PC-3 (cell line): Measurements from ENCODE around the gene SLC51B. TPM values are rescaled to one million over a fixed set of nuclear protein-coding genes. Genes with fewer than 3 reads are reported as not detected.

Experiments used
- ATAC-seq: fragments of 200-7000 bp; cut with Tn5 transposase; 2 replicates; pipeline ENCODE4 v1.9.1; 2020; ENCODE audit warnings: mild to moderate bottlenecking, moderate library complexity
- BruUV-seq: library from RNA; stranded (reverse); fragments of 400-500 nt; replicated peaks from 2 replicates; lab custom pipeline; 2021; lab: Mats Ljungman, UMichigan
- CTCF ChIA-PET: fragments of 300-600 bp; sonication (Branson Sonifier 250); formaldehyde crosslinking; loops from one replicate; lab custom pipeline; 2022; ENCODE audit warnings: antibody characterized with exemption; lab: Charles Lee
- POLR2A ChIA-PET: fragments of 300-600 bp; sonication (Branson Sonifier 250); formaldehyde crosslinking; loops from one replicate; lab custom pipeline; 2022; ENCODE audit warnings: antibody characterized with exemption; ENCODE audit not compliant: unreplicated experiment; lab: Charles Lee
- DNase-seq: peaks from one replicate; pipeline ENCODE4 v3.0.0-alpha.2; 2015
- H2AFZ ChIP-seq: fragments of 300-600 bp; sonication (generic); 2 replicates; pipeline ENCODE4 v1.6.0; 2016; ENCODE audit warnings: antibody characterized with exemption, low read length
- H3F3A ChIP-seq: fragments of 300-600 bp; sonication (generic); one replicate; pipeline ENCODE4 v1.6.0; 2017; ENCODE audit warnings: antibody characterized with exemption, low read length, control low read depth, mild to moderate bottlenecking; ENCODE audit not compliant: unreplicated experiment
- H3K27ac ChIP-seq: fragments of 300-600 bp; sonication (generic); 2 replicates; pipeline ENCODE4 v1.5.1; 2016; ENCODE audit warnings: mild to moderate bottlenecking, low read length
- H3K27me3 ChIP-seq: fragments of 300-600 bp; sonication (generic); 2 replicates; pipeline ENCODE4 v1.6.1; 2016; ENCODE audit warnings: low read length, mixed read lengths
- H3K36me3 ChIP-seq: fragments of 300-600 bp; sonication (generic); 2 replicates; pipeline ENCODE4 v1.6.1; 2016; ENCODE audit warnings: low read depth, mixed run types, low read length, mixed read lengths
- H3K4me1 ChIP-seq: fragments of 300-600 bp; sonication (generic); 2 replicates; pipeline ENCODE4 v1.5.1; 2016; ENCODE audit warnings: low read length; ENCODE audit not compliant: insufficient read depth
- H3K4me2 ChIP-seq: fragments of 300-600 bp; sonication (generic); 2 replicates; pipeline ENCODE4 v1.6.0; 2016; ENCODE audit warnings: low read length
- H3K4me3 ChIP-seq: fragments of 300-600 bp; sonication (generic); 2 replicates; pipeline ENCODE4 v1.5.1; 2016; ENCODE audit warnings: mild to moderate bottlenecking, low read length, mixed read lengths
- H3K79me2 ChIP-seq: fragments of 300-600 bp; sonication (generic); 2 replicates; pipeline ENCODE4 v1.6.1; 2017; ENCODE audit warnings: low read length, mixed read lengths
- H3K9ac ChIP-seq: fragments of 300-600 bp; sonication (generic); 2 replicates; pipeline ENCODE4 v1.6.0; 2016; ENCODE audit warnings: mild to moderate bottlenecking, low read length
- H3K9me2 ChIP-seq: fragments of 300-600 bp; sonication (generic); replicated peaks from 2 replicates; pipeline ENCODE4 v1.6.1; 2016; ENCODE audit warnings: mixed run types, low read length, mixed read lengths
- H3K9me3 ChIP-seq: fragments of 300-600 bp; sonication (generic); 2 replicates; pipeline ENCODE4 v1.6.1; 2016; ENCODE audit warnings: low read length, mixed read lengths
- H4K20me1 ChIP-seq: fragments of 300-600 bp; sonication (generic); 2 replicates; pipeline ENCODE4 v1.6.1; 2016; ENCODE audit warnings: low read length, mixed read lengths
- EZH2 ChIP-seq: fragments of 300-600 bp; sonication (generic); IDR thresholded peaks from one replicate; pipeline ENCODE4 v1.6.1; 2017; ENCODE audit warnings: antibody characterized with exemption, mild to moderate bottlenecking, low read length; ENCODE audit not compliant: unreplicated experiment
- EZH2phosphoT487 ChIP-seq: fragments of 300-600 bp; sonication (generic); IDR thresholded peaks from 2 replicates; pipeline ENCODE4 v1.6.1; 2018; ENCODE audit warnings: mild to moderate bottlenecking, antibody characterized with exemption, low read length, borderline replicate concordance
- intact Hi-C: fragments of 100-400 bp; cut with micrococcal nuclease; formaldehyde crosslinking; loops from 2 replicates; pipeline ENCODE4 v1.9.0; 2023
- total RNA-seq: library from RNA; depleted of rRNA; stranded (reverse); fragments of >200 nt; gene quantifications from 2 replicates; pipeline ENCODE4 v1.2.3, GENCODE V29; 2014
- TF ChIP-seq, protein P1 (sequence below): fragments of 300-600 bp; sonication (generic); conservative IDR thresholded peaks from 2 replicates; pipeline ENCODE4 v1.5.1; 2017; ENCODE audit warnings: antibody characterized with exemption, low read depth, mild to moderate bottlenecking, low read length

SLC51B gene
- total RNA-seq, 1 experiment from 2014 or later: not detected

DNA sequence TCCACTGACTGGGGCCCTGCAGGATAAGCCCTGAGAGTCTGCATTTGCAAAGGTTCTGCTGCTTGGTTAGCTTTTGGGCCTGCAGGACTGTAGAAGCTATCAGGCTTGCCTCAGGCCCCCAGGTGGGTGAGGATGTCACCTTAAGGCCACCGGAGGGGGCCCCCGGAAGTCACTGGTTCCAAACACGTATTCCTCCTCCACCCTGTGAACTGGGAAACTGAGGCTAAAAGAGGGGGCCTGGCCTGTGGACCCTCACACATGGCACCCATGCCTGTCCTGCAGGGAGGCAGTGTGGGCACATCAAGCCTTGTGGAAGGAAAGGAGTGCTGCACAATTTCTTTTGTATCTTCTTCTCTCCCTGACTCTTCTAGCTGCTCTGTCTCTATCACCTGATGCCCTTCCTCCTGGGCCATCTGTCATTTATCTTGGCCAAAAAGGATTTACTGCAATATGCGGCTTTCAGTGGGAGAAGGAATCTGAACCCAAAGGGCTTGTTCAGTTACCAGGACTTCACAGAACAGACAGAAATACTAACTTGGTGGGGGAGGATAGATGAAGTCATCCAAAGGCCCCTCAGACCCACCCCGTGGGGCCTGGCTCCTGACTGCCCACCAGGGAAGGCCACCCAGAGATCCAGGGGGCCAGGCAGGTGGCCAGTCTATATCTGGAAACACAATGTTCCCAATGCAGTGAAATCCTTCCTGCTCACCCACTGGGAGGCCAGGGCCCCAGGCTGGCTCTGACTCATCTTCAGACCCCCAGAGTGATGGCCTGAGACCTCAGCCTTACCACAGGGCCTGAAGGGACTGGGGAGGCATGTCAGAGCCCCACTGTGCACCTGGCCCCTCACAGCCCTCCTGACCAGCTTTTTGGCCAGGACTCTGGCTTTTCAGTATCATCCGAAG, 51.5 kb downstream of the SLC51B start:
- H4K20me1 ChIP-seq: no peaks in the 10 kb centered on the region
- H2AFZ ChIP-seq: no peak overlapping the region
- ChIA-PET POLR2A (no interaction called here), CTCF (no interaction called here)
- no peaks in the 10 kb centered on the region for H3K79me2 ChIP-seq
- H3K9me2 ChIP-seq: no peaks in the 10 kb centered on the region
- intact Hi-C loops: no loop called here
- ATAC-seq (no peak), DNase-seq (no peak)
- H3K4me3 ChIP-seq: no peak overlapping the region
- no peak overlapping the region for H3K9ac ChIP-seq
- no peaks in the 10 kb centered on the region for H3K9me3 ChIP-seq
- H3K27ac ChIP-seq: no peak overlapping the region
- H3K4me1 ChIP-seq: no peaks in the 10 kb centered on the region
- H3K4me2 ChIP-seq: no peak overlapping the region
- H3K36me3 ChIP-seq: no peaks in the 10 kb centered on the region; the same call in 1 of the 2 replicates
- no TSS peak for BruUV-seq
- H3F3A ChIP-seq: no peaks in the 10 kb centered on the region
- H3K27me3 ChIP-seq: no peaks in the 10 kb centered on the region
- TF ChIP-seq EZH2: no peak
- TF ChIP-seq, protein P1, sequence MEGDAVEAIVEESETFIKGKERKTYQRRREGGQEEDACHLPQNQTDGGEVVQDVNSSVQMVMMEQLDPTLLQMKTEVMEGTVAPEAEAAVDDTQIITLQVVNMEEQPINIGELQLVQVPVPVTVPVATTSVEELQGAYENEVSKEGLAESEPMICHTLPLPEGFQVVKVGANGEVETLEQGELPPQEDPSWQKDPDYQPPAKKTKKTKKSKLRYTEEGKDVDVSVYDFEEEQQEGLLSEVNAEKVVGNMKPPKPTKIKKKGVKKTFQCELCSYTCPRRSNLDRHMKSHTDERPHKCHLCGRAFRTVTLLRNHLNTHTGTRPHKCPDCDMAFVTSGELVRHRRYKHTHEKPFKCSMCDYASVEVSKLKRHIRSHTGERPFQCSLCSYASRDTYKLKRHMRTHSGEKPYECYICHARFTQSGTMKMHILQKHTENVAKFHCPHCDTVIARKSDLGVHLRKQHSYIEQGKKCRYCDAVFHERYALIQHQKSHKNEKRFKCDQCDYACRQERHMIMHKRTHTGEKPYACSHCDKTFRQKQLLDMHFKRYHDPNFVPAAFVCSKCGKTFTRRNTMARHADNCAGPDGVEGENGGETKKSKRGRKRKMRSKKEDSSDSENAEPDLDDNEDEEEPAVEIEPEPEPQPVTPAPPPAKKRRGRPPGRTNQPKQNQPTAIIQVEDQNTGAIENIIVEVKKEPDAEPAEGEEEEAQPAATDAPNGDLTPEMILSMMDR: no peak
- no peak for TF ChIP-seq EZH2phosphoT487

DNA sequence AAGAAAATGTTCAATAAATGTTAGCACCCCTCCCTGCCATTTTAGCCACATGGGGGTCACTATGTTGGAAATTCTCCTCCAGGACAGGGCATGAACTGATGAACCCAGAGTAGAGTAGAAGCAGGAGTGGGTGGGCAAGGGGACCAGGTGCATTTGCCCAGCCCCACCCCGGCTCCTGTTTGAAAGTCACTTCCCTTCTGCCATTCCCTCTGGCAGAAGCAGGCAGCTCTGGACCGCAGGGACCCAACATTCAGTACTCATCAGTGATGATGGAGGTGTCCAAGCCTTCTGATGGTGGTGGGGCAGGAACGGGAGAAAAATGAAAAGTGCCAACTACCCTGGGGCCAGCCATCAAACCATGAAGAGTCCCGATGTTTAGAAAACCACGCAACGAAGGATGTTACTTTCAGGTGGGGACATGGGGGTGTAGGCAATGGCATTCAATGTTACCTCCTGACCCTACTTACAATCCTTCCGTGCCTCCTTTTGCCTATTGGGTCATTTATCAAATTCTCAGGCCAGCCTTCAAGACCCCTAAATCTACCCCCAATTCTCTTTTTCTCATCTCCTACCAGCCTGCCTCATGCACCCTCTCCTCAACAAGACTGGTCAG, 52.6 kb downstream of the SLC51B start:
- no peaks in the 10 kb centered on the region; the same call in 1 of the 2 replicates for H3K36me3 ChIP-seq
- H3F3A ChIP-seq: no peaks in the 10 kb centered on the region
- TF ChIP-seq EZH2 (no peak), EZH2phosphoT487 (no peak)
- TF ChIP-seq, protein P1: no peak
- H3K4me2 ChIP-seq: no peak overlapping the region
- no peak for ATAC-seq
- BruUV-seq: no TSS peak
- no peaks in the 10 kb centered on the region for H3K4me1 ChIP-seq
- CTCF ChIA-PET: no interaction called here
- no peak overlapping the region for H3K27ac ChIP-seq
- no peaks in the 10 kb centered on the region for H3K79me2 ChIP-seq
- H3K27me3 ChIP-seq: no peaks in the 10 kb centered on the region
- H3K9me3 ChIP-seq: no peaks in the 10 kb centered on the region
- no peak overlapping the region for H3K4me3 ChIP-seq
- no peaks in the 10 kb centered on the region for H4K20me1 ChIP-seq
- POLR2A ChIA-PET: no interaction called here
- no peak for DNase-seq
- no peaks in the 10 kb centered on the region for H3K9me2 ChIP-seq
- no peak overlapping the region for H3K9ac ChIP-seq
- intact Hi-C loops: no loop called here
- no peak overlapping the region for H2AFZ ChIP-seq
